Upper lobe of right lung (tissue), 1 donor: ENCODE results near the gene CYFIP2. TPM values are rescaled to one million over a fixed set of nuclear protein-coding genes. Genes with fewer than 3 reads are reported as not detected.

ENCODE experiments used
- ATAC-seq: fragments of 200-7000 bp; cut with Tn5 transposase; one replicate; pipeline ENCODE4 v1.9.1; 2020; ENCODE audit warnings: mild to moderate bottlenecking, moderate library complexity
- DNase-seq: peaks from one replicate; pipeline ENCODE4 v3.0.0-alpha.2; 2020
- H3K27ac ChIP-seq: fragments of 200-600 bp; one replicate; pipeline ENCODE4 v1.8.0; 2022
- H3K27me3 ChIP-seq: fragments of 200-600 bp; one replicate; pipeline ENCODE4 v1.8.0; 2022; ENCODE audit warnings: mild to moderate bottlenecking
- H3K36me3 ChIP-seq: fragments of 200-600 bp; one replicate; pipeline ENCODE4 v1.8.0; 2022
- H3K4me1 ChIP-seq: fragments of 200-600 bp; one replicate; pipeline ENCODE4 v1.8.0; 2022
- H3K4me3 ChIP-seq: fragments of 200-600 bp; one replicate; pipeline ENCODE4 v1.8.0; 2022; ENCODE audit warnings: mild to moderate bottlenecking
- H3K9me3 ChIP-seq: fragments of 200-600 bp; one replicate; pipeline ENCODE4 v1.8.0; 2022
- CTCF ChIP-seq: fragments of 200-600 bp; IDR thresholded peaks from one replicate; pipeline ENCODE4 v1.8.0; 2022; ENCODE audit warnings: antibody characterized with exemption
- intact Hi-C: fragments of 100-400 bp; cut with DNase I; formaldehyde crosslinking; loops from one replicate; pipeline ENCODE4 v1.11.0; 2022
- total RNA-seq: library from RNA; stranded (reverse); fragmentation: NEBNext Ultra II Directional; extraction: Animal tissue kit (Norgen Biotek cat#: 25700); gene quantifications from one replicate; pipeline ENCODE4 v1.2.1, GENCODE V29; 2021
- donor health status: DM: no; HTN: yes; CAD: no; lungs with severe emphysema.

The CYFIP2 gene
- total RNA-seq, 1 donor from 2014 or later: 37.1 TPM

- no peak overlapping the region for H3K27ac ChIP-seq
- no peak overlapping the region for H3K4me3 ChIP-seq
- peaks cover 4% of the 10 kb centered on the region for H3K4me1 ChIP-seq
- H3K27me3 ChIP-seq: no peaks in the 10 kb centered on the region
- H3K36me3 ChIP-seq: no peaks in the 10 kb centered on the region
- intact Hi-C loops: no loop called here
- ATAC-seq: peak; percentile 7
- no peak for TF ChIP-seq CTCF
- no peaks in the 10 kb centered on the region for H3K9me3 ChIP-seq
- no peak for DNase-seq
These were observed 2.3 kb upstream of the CYFIP2 start for GRCh38 chr5:157263496-157264090.

- TF ChIP-seq CTCF: no peak
These were observed 524 bp downstream of the CYFIP2 start for GRCh38 chr5:157266286-157267007.

GRCh38 chr5:157267025-157267424 lies 1.1 kb downstream of the CYFIP2 start:
- no peak for TF ChIP-seq CTCF
- peaks cover 7% of the 10 kb centered on the region for H3K4me1 ChIP-seq
- no peak for ATAC-seq
- H3K27me3 ChIP-seq: no peaks in the 10 kb centered on the region
- H3K4me3 ChIP-seq: peak overlapping the region; percentile 59
- intact Hi-C loops: no loop called here
- H3K27ac ChIP-seq: peak overlapping the region; percentile 38
- DNase-seq: no peak
- H3K9me3 ChIP-seq: no peaks in the 10 kb centered on the region
- H3K36me3 ChIP-seq: no peaks in the 10 kb centered on the region

More at GRCh38 chr5:157266286-157267007, 524 bp downstream of the CYFIP2 start:
- no peaks in the 10 kb centered on the region for H3K27me3 ChIP-seq
- intact Hi-C loops: no loop called here
- peaks cover 7% of the 10 kb centered on the region for H3K4me1 ChIP-seq
- H3K36me3 ChIP-seq: no peaks in the 10 kb centered on the region
- ATAC-seq: peak; percentile 55
- H3K27ac ChIP-seq: peak overlapping the region; percentile 38
- H3K9me3 ChIP-seq: no peaks in the 10 kb centered on the region
- H3K4me3 ChIP-seq: peak overlapping the region; percentile 59
- DNase-seq: peak; percentile 81

- H3K27ac ChIP-seq: peak overlapping the region; percentile 13
- no peak overlapping the region for H3K4me3 ChIP-seq
- H3K27me3 ChIP-seq: no peaks in the 10 kb centered on the region
- intact Hi-C loops: no loop called here
- DNase-seq: no peak
- no peaks in the 10 kb centered on the region for H3K9me3 ChIP-seq
- no peaks in the 10 kb centered on the region for H3K36me3 ChIP-seq
- ATAC-seq: no peak
- H3K4me1 ChIP-seq: peaks cover 7% of the 10 kb centered on the region
- TF ChIP-seq CTCF: no peak
These were observed 2.0 kb downstream of the CYFIP2 start for GRCh38 chr5:157267761-157268480.

GRCh38 chr5:157269165-157269671 lies 3.3 kb downstream of the CYFIP2 start:
- H3K36me3 ChIP-seq: no peaks in the 10 kb centered on the region
- H3K4me3 ChIP-seq: no peak overlapping the region
- intact Hi-C loops: no loop called here
- no peaks in the 10 kb centered on the region for H3K27me3 ChIP-seq
- peaks cover 4% of the 10 kb centered on the region for H3K4me1 ChIP-seq
- peak; percentile 77 for ATAC-seq
- H3K27ac ChIP-seq: peak overlapping the region; percentile 47
- no peak for TF ChIP-seq CTCF
- H3K9me3 ChIP-seq: no peaks in the 10 kb centered on the region
- peak; percentile 71 for DNase-seq
